H9 (cell line): ENCODE results near the gene MIS18A. TPM values are rescaled to one million over a fixed set of nuclear protein-coding genes. Genes with fewer than 3 reads are reported as not detected.

ENCODE experiments used
- DNase-seq: peaks from one replicate; pipeline ENCODE4 v3.0.0-alpha.2; 2017
- H2AFZ ChIP-seq: one replicate; pipeline ENCODE4 v1.6.1; 2013; ENCODE audit warnings: mild to moderate bottlenecking, low read length, control low read depth, moderate library complexity
- H2AK5ac ChIP-seq: 2 replicates; pipeline ENCODE4 v1.6.1; 2013; ENCODE audit warnings: low read length, control low read depth, mixed read lengths; ENCODE audit not compliant: insufficient read length
- H2BK120ac ChIP-seq: one replicate; pipeline ENCODE4 v1.6.1; 2013; ENCODE audit warnings: low read depth, mild to moderate bottlenecking, low read length, control low read depth, inconsistent platforms; ENCODE audit not compliant: poor library complexity, severe bottlenecking
- H2BK12ac ChIP-seq: 2 replicates; pipeline ENCODE4 v1.6.1; 2013; ENCODE audit warnings: low read length, control low read depth, mixed read lengths, low read depth; ENCODE audit not compliant: insufficient read length
- H2BK15ac ChIP-seq: 2 replicates; pipeline ENCODE4 v1.6.1; 2013; ENCODE audit warnings: low read depth, low read length, control low read depth
- H2BK20ac ChIP-seq: one replicate; pipeline ENCODE4 v1.6.1; 2013; ENCODE audit warnings: low read depth, mild to moderate bottlenecking, low read length, control low read depth, inconsistent platforms; ENCODE audit not compliant: poor library complexity, severe bottlenecking
- H2BK5ac ChIP-seq: 2 replicates; pipeline ENCODE4 v1.6.1; 2013; ENCODE audit warnings: low read length, control low read depth, mixed read lengths; ENCODE audit not compliant: insufficient read length
- H3K14ac ChIP-seq: 2 replicates; pipeline ENCODE4 v1.6.1; 2013; ENCODE audit warnings: low read length, control low read depth; ENCODE audit not compliant: insufficient read depth
- H3K18ac ChIP-seq: 2 replicates; pipeline ENCODE4 v1.6.1; 2013; ENCODE audit warnings: low read depth, mild to moderate bottlenecking, mixed read lengths, low read length, control low read depth; ENCODE audit not compliant: insufficient read length
- H3K23ac ChIP-seq: 2 replicates; pipeline ENCODE4 v1.6.1; 2013; ENCODE audit warnings: low read length, control low read depth, mixed read lengths, low read depth; ENCODE audit not compliant: insufficient read length
- H3K23me2 ChIP-seq: 2 replicates; pipeline ENCODE4 v1.6.1; 2013; ENCODE audit warnings: low read depth, mild to moderate bottlenecking, mixed read lengths, low read length, control low read depth; ENCODE audit not compliant: insufficient read length, poor library complexity, severe bottlenecking
- H3K27ac ChIP-seq: 2 replicates; pipeline ENCODE4 v1.5.1; 2013; ENCODE audit warnings: low read length, control low read depth, mixed read lengths, low read depth; ENCODE audit not compliant: insufficient read length
- H3K27me3 ChIP-seq: 2 replicates; pipeline ENCODE4 v1.6.1; 2013; ENCODE audit warnings: low read length, control low read depth, inconsistent platforms; ENCODE audit not compliant: insufficient read depth
- H3K4ac ChIP-seq: 2 replicates; pipeline ENCODE4 v1.6.1; 2013; ENCODE audit warnings: low read depth, mild to moderate bottlenecking, control low read depth, inconsistent platforms, low read length, moderate library complexity
- H3K4me1 ChIP-seq: 2 replicates; pipeline ENCODE4 v1.6.1; 2013; ENCODE audit warnings: low read length, control low read depth, inconsistent platforms; ENCODE audit not compliant: insufficient read depth
- H3K4me2 ChIP-seq: 2 replicates; pipeline ENCODE4 v1.6.1; 2013; ENCODE audit warnings: low read length, control low read depth, mixed read lengths; ENCODE audit not compliant: insufficient read length, insufficient read depth
- H3K56ac ChIP-seq: 2 replicates; pipeline ENCODE4 v1.6.1; 2013; ENCODE audit warnings: low read depth, mild to moderate bottlenecking, mixed read lengths, low read length, control low read depth; ENCODE audit not compliant: insufficient read length
- H3K79me1 ChIP-seq: 2 replicates; pipeline ENCODE4 v1.6.1; 2013; ENCODE audit warnings: low read depth, mild to moderate bottlenecking, moderate library complexity, low read length, control low read depth, inconsistent platforms; ENCODE audit not compliant: insufficient read depth, poor library complexity, severe bottlenecking
- H3K79me2 ChIP-seq: 2 replicates; pipeline ENCODE4 v1.6.1; 2013; ENCODE audit warnings: low read length, control low read depth, inconsistent platforms; ENCODE audit not compliant: insufficient read depth
- H3K9ac ChIP-seq: 2 replicates; pipeline ENCODE4 v1.6.1; 2013; ENCODE audit warnings: low read length, control low read depth, mixed read lengths; ENCODE audit not compliant: insufficient read length; ENCODE audit errors: extremely low read depth
- H3K9me3 ChIP-seq: one replicate; pipeline ENCODE4 v1.6.1; 2013; ENCODE audit warnings: low read depth, low read length, inconsistent platforms; ENCODE audit not compliant: control insufficient read depth
- H3T11ph ChIP-seq: one replicate; pipeline ENCODE4 v1.6.1; 2013; ENCODE audit warnings: mild to moderate bottlenecking, low read length, control low read depth, inconsistent platforms
- H4K20me1 ChIP-seq: one replicate; pipeline ENCODE4 v1.6.1; 2013; ENCODE audit not compliant: control insufficient read depth, insufficient read length, insufficient read depth
- H4K5ac ChIP-seq: 2 replicates; pipeline ENCODE4 v1.6.1; 2013; ENCODE audit warnings: low read depth, mild to moderate bottlenecking, mixed read lengths, low read length, control low read depth; ENCODE audit not compliant: insufficient read length
- H4K8ac ChIP-seq: replicated peaks from 2 replicates; pipeline ENCODE4 v1.6.1; 2013; ENCODE audit warnings: low read length, control low read depth, mixed read lengths, low read depth; ENCODE audit not compliant: insufficient read length
- H4K91ac ChIP-seq: 2 replicates; pipeline ENCODE4 v1.6.1; 2013; ENCODE audit warnings: low read depth, mild to moderate bottlenecking, moderate library complexity, mixed read lengths, low read length, control low read depth; ENCODE audit not compliant: insufficient read length
- H3K27ac Mint-ChIP-seq, 3 experiments: 2 replicates in 2 of 3; 3 replicates in 1 of 3; pipeline ENCODE4 v1.8.0; 2020 to 2021; ENCODE audit warnings: mixed read lengths in 3 of 3, mild to moderate bottlenecking in 1 of 3, moderate library complexity in 1 of 3
- H3K27me3 Mint-ChIP-seq: 2 replicates; pipeline ENCODE4 v1.8.0; 2021; ENCODE audit warnings: low read depth, mild to moderate bottlenecking, moderate library complexity, mixed read lengths
- H3K36me3 Mint-ChIP-seq, 3 experiments: 2 replicates in 2 of 3; 3 replicates in 1 of 3; pipeline ENCODE4 v1.8.0; 2020 to 2021; ENCODE audit warnings: low read depth in 3 of 3, mixed read lengths in 3 of 3; ENCODE audit not compliant: insufficient read depth in 1 of 3
- H3K4me1 Mint-ChIP-seq, 2 experiments: 2 replicates each; pipeline ENCODE4 v1.8.0; 2020; ENCODE audit warnings: mixed read lengths in 2 of 2
- H3K4me3 Mint-ChIP-seq, 2 experiments: 2 replicates in 1 of 2; 3 replicates in 1 of 2; pipeline ENCODE4 v1.8.0; 2020 to 2021; ENCODE audit warnings: mild to moderate bottlenecking in 2 of 2, mixed read lengths in 2 of 2, moderate library complexity in 1 of 2
- H3K9me3 Mint-ChIP-seq, 2 experiments: 2 replicates in 1 of 2; 3 replicates in 1 of 2; pipeline ENCODE4 v1.8.0; 2020; ENCODE audit warnings: mild to moderate bottlenecking in 2 of 2, mixed read lengths in 2 of 2, moderate library complexity in 1 of 2
- CTCF ChIP-seq: fragments of 200-600 bp; sonication (generic); conservative IDR thresholded peaks from 3 replicates; pipeline ENCODE4 v1.8.0; 2021; ENCODE audit warnings: antibody characterized with exemption, mild to moderate bottlenecking
- WGBS: extraction: QIAGEN DNeasy Blood & Tissue Kit; methylation state at CpG from one replicate; pipeline ENCODE4 v1.1.7; 2013; ENCODE audit warnings: missing lambda C conversion rate, low lambda C conversion rate, mixed read lengths; ENCODE audit not compliant: insufficient read length; ENCODE audit errors: extremely low coverage; 5-methylcytosine and 5-hydroxymethylcytosine counted together
- total RNA-seq: library from RNA; stranded (reverse); gene quantifications from 2 replicates; pipeline ENCODE4 v1.2.1, GENCODE V29; 2021

The MIS18A gene
- total RNA-seq, 1 experiment from 2014 or later = 56.5 TPM

- Histone ChIP-seq H3T11ph (no peak overlapping the region), H2BK120ac (no peak overlapping the region), H3K14ac (no peak overlapping the region), H4K8ac (no peak overlapping the region), H3K23me2 (no peaks in the 10 kb centered on the region), H4K91ac (no peak overlapping the region), H3K79me1 (no peaks in the 10 kb centered on the region), H3K9ac (no peak overlapping the region), H3K27ac (no peak overlapping the region), H2BK15ac (no peak overlapping the region), H3K4me2 (no peak overlapping the region), H2BK12ac (no peak overlapping the region), H3K4me1 (no peaks in the 10 kb centered on the region), H3K27me3 (no peaks in the 10 kb centered on the region), H3K23ac (no peak overlapping the region), H3K56ac (no peak overlapping the region), H2AK5ac (no peak overlapping the region), H2BK5ac (no peak overlapping the region), H3K4ac (no peak overlapping the region), H2BK20ac (no peak overlapping the region), H3K9me3 (no peaks in the 10 kb centered on the region), H4K5ac (no peak overlapping the region), H3K18ac (no peak overlapping the region), H4K20me1 (no peaks in the 10 kb centered on the region), H3K79me2 (no peaks in the 10 kb centered on the region), H2AFZ (no peak overlapping the region)
- no peak overlapping the region for H3K27ac Mint-ChIP-seq
- no peaks in the 10 kb centered on the region for H3K27me3 Mint-ChIP-seq
- no peaks in the 10 kb centered on the region for H3K4me1 Mint-ChIP-seq
- H3K9me3 Mint-ChIP-seq = no peaks in the 10 kb centered on the region
- DNase-seq = no peak
- peaks cover 50 to 95% (median 93%) of the 10 kb centered on the region in 3 experiments for H3K36me3 Mint-ChIP-seq
- WGBS = no CpG with 5 or more reads among the region's 13 CpGs
- TF ChIP-seq CTCF = no peak
- H3K4me3 Mint-ChIP-seq = no peak overlapping the region
These were observed 41.9 kb upstream of the MIS18A start for GRCh38 chr21:32320726-32321125.
